Bone marrow (tissue), 2 donors: Measurements from ENCODE around the gene ARHGAP45.
A peak's percentile ranks its signal among the peaks of the same experiment; 100 is the strongest.

ENCODE experiments used
- DNase-seq, 2 donors: peaks; one replicate each; lab custom pipeline; 2025; lab: John Stamatoyannopoulos, UW

Gene ARHGAP45

GRCh38 chr19:1132552-1133383, 65.8 kb downstream of the ARHGAP45 start:
- DNase-seq: peak in 1 of 2 donors; percentile 68

GRCh38 chr19:1133471-1133929, 66.5 kb downstream of the ARHGAP45 start:
- DNase-seq: peak in 1 of 2 donors; percentile 31

- no peak for DNase-seq
Measured at GRCh38 chr19:1134431-1134830, 67.5 kb downstream of the ARHGAP45 start.

- no peak for DNase-seq
Measured at GRCh38 chr19:1135454-1135853, 68.5 kb downstream of the ARHGAP45 start.

- DNase-seq: no peak
Measured at GRCh38 chr19:1136201-1136600, 69.2 kb downstream of the ARHGAP45 start.
